Neural progenitor cell (in vitro differentiated cells): ENCODE results near the gene ACAP2.

Source experiments
- CTCF ChIP-seq: fragments of 200-600 bp; sonication (generic); IDR thresholded peaks from 2 replicates; pipeline ENCODE4 v1.5.1; 2017; ENCODE audit warnings: antibody characterized with exemption, mild to moderate bottlenecking
- EZH2 ChIP-seq: fragments of 200-600 bp; sonication (generic); IDR thresholded peaks from 2 replicates; pipeline ENCODE4 v1.6.1; 2017; ENCODE audit warnings: antibody characterized with exemption, mild to moderate bottlenecking, moderate library complexity
- EZH2phosphoT487 ChIP-seq: fragments of 200-600 bp; sonication (generic); IDR thresholded peaks from 2 replicates; pipeline ENCODE4 v1.6.1; 2017; ENCODE audit warnings: antibody characterized with exemption

DNA sequence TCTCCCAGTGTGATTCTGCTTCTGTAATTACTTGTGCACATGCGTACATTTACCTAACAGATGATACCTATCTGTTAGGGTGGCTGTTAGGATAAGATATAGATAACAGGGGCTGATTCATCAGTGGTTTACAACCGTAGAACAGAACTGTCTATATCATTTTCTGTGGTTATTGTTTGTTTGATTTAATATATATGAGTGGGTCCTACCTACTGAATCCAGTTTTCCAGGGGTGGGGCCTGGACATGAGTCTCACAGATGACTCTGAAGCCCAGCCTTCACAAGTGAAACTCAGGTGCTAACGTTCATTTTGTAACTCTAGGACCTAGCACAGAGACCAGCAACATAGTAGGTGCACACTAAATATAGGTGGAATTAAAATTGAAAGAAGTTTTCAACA lies 10.4 kb upstream of the ACAP2 start:
- TF ChIP-seq CTCF (no peak), EZH2 (no peak), EZH2phosphoT487 (no peak)
